PC-3 (cell line): ENCODE measurements around the gene TRAF3. TPM values are rescaled to one million over a fixed set of nuclear protein-coding genes. Genes with fewer than 3 reads are reported as not detected.

Experiments
- ATAC-seq: fragments of 200-7000 bp; cut with Tn5 transposase; 2 replicates; pipeline ENCODE4 v1.9.1; 2020; ENCODE audit warnings: mild to moderate bottlenecking, moderate library complexity
- BruUV-seq: library from RNA; stranded (reverse); fragments of 400-500 nt; replicated peaks from 2 replicates; lab custom pipeline; 2021; lab: Mats Ljungman, UMichigan
- CTCF ChIA-PET: fragments of 300-600 bp; sonication (Branson Sonifier 250); formaldehyde crosslinking; loops from one replicate; lab custom pipeline; 2022; ENCODE audit warnings: antibody characterized with exemption; lab: Charles Lee
- POLR2A ChIA-PET: fragments of 300-600 bp; sonication (Branson Sonifier 250); formaldehyde crosslinking; loops from one replicate; lab custom pipeline; 2022; ENCODE audit warnings: antibody characterized with exemption; ENCODE audit not compliant: unreplicated experiment; lab: Charles Lee
- DNase-seq: peaks from one replicate; pipeline ENCODE4 v3.0.0-alpha.2; 2015
- H2AFZ ChIP-seq: fragments of 300-600 bp; sonication (generic); 2 replicates; pipeline ENCODE4 v1.6.0; 2016; ENCODE audit warnings: antibody characterized with exemption, low read length
- H3F3A ChIP-seq: fragments of 300-600 bp; sonication (generic); one replicate; pipeline ENCODE4 v1.6.0; 2017; ENCODE audit warnings: antibody characterized with exemption, low read length, control low read depth, mild to moderate bottlenecking; ENCODE audit not compliant: unreplicated experiment
- H3K27ac ChIP-seq: fragments of 300-600 bp; sonication (generic); 2 replicates; pipeline ENCODE4 v1.5.1; 2016; ENCODE audit warnings: mild to moderate bottlenecking, low read length
- H3K27me3 ChIP-seq: fragments of 300-600 bp; sonication (generic); 2 replicates; pipeline ENCODE4 v1.6.1; 2016; ENCODE audit warnings: low read length, mixed read lengths
- H3K36me3 ChIP-seq: fragments of 300-600 bp; sonication (generic); 2 replicates; pipeline ENCODE4 v1.6.1; 2016; ENCODE audit warnings: low read depth, mixed run types, low read length, mixed read lengths
- H3K4me1 ChIP-seq: fragments of 300-600 bp; sonication (generic); 2 replicates; pipeline ENCODE4 v1.5.1; 2016; ENCODE audit warnings: low read length; ENCODE audit not compliant: insufficient read depth
- H3K4me2 ChIP-seq: fragments of 300-600 bp; sonication (generic); 2 replicates; pipeline ENCODE4 v1.6.0; 2016; ENCODE audit warnings: low read length
- H3K4me3 ChIP-seq: fragments of 300-600 bp; sonication (generic); 2 replicates; pipeline ENCODE4 v1.5.1; 2016; ENCODE audit warnings: mild to moderate bottlenecking, low read length, mixed read lengths
- H3K79me2 ChIP-seq: fragments of 300-600 bp; sonication (generic); 2 replicates; pipeline ENCODE4 v1.6.1; 2017; ENCODE audit warnings: low read length, mixed read lengths
- H3K9ac ChIP-seq: fragments of 300-600 bp; sonication (generic); 2 replicates; pipeline ENCODE4 v1.6.0; 2016; ENCODE audit warnings: mild to moderate bottlenecking, low read length
- H3K9me2 ChIP-seq: fragments of 300-600 bp; sonication (generic); replicated peaks from 2 replicates; pipeline ENCODE4 v1.6.1; 2016; ENCODE audit warnings: mixed run types, low read length, mixed read lengths
- H3K9me3 ChIP-seq: fragments of 300-600 bp; sonication (generic); 2 replicates; pipeline ENCODE4 v1.6.1; 2016; ENCODE audit warnings: low read length, mixed read lengths
- H4K20me1 ChIP-seq: fragments of 300-600 bp; sonication (generic); 2 replicates; pipeline ENCODE4 v1.6.1; 2016; ENCODE audit warnings: low read length, mixed read lengths
- CTCF ChIP-seq: fragments of 300-600 bp; sonication (generic); conservative IDR thresholded peaks from 2 replicates; pipeline ENCODE4 v1.5.1; 2017; ENCODE audit warnings: antibody characterized with exemption, low read depth, mild to moderate bottlenecking, low read length
- EZH2 ChIP-seq: fragments of 300-600 bp; sonication (generic); IDR thresholded peaks from one replicate; pipeline ENCODE4 v1.6.1; 2017; ENCODE audit warnings: antibody characterized with exemption, mild to moderate bottlenecking, low read length; ENCODE audit not compliant: unreplicated experiment
- EZH2phosphoT487 ChIP-seq: fragments of 300-600 bp; sonication (generic); IDR thresholded peaks from 2 replicates; pipeline ENCODE4 v1.6.1; 2018; ENCODE audit warnings: mild to moderate bottlenecking, antibody characterized with exemption, low read length, borderline replicate concordance
- intact Hi-C: fragments of 100-400 bp; cut with micrococcal nuclease; formaldehyde crosslinking; loops from 2 replicates; pipeline ENCODE4 v1.9.0; 2023
- total RNA-seq: library from RNA; depleted of rRNA; stranded (reverse); fragments of >200 nt; gene quantifications from 2 replicates; pipeline ENCODE4 v1.2.3, GENCODE V29; 2014

The TRAF3 gene
- total RNA-seq, 1 experiment from 2014 or later, result 19.4 TPM

GRCh38 chr14:102734436-102734835 is 42.8 kb upstream of the TRAF3 start:
- CTCF ChIA-PET, result no interaction called here
- TF ChIP-seq CTCF (no peak), EZH2phosphoT487 (no peak), EZH2 (no peak)
- POLR2A ChIA-PET, result no interaction called here
- H3K9ac ChIP-seq, result no peak overlapping the region
- intact Hi-C loops, result no loop called here
- peaks cover 5% of the 10 kb centered on the region for H3K36me3 ChIP-seq
- no peaks in the 10 kb centered on the region for H3K79me2 ChIP-seq
- no peaks in the 10 kb centered on the region for H4K20me1 ChIP-seq
- no peaks in the 10 kb centered on the region for H3K27me3 ChIP-seq
- no peak overlapping the region for H3K4me2 ChIP-seq
- H3K4me1 ChIP-seq, result no peaks in the 10 kb centered on the region
- DNase-seq (no peak), ATAC-seq (no peak)
- no peaks in the 10 kb centered on the region for H3K9me3 ChIP-seq
- BruUV-seq, result no TSS peak
- H3K9me2 ChIP-seq, result no peaks in the 10 kb centered on the region
- no peak overlapping the region for H3K4me3 ChIP-seq
- H3F3A ChIP-seq, result no peaks in the 10 kb centered on the region
- H3K27ac ChIP-seq, result no peak overlapping the region
- H2AFZ ChIP-seq, result no peak overlapping the region

GRCh38 chr14:102736956-102737355 is 40.3 kb upstream of the TRAF3 start:
- ATAC-seq, result no peak
- no peaks in the 10 kb centered on the region for H4K20me1 ChIP-seq
- H3K27ac ChIP-seq, result no peak overlapping the region
- no peaks in the 10 kb centered on the region for H3K27me3 ChIP-seq
- no peak for DNase-seq
- no peak overlapping the region for H2AFZ ChIP-seq
- H3K9me2 ChIP-seq, result no peaks in the 10 kb centered on the region
- TF ChIP-seq CTCF (no peak), EZH2phosphoT487 (no peak), EZH2 (no peak)
- ChIA-PET CTCF (no interaction called here), POLR2A (no interaction called here)
- H3K4me2 ChIP-seq, result no peak overlapping the region
- no peaks in the 10 kb centered on the region for H3F3A ChIP-seq
- no TSS peak for BruUV-seq
- H3K4me3 ChIP-seq, result no peak overlapping the region
- no peaks in the 10 kb centered on the region for H3K4me1 ChIP-seq
- no peaks in the 10 kb centered on the region for H3K9me3 ChIP-seq
- H3K9ac ChIP-seq, result no peak overlapping the region
- H3K36me3 ChIP-seq, result peaks cover 4% of the 10 kb centered on the region
- intact Hi-C loops, result no loop called here
- H3K79me2 ChIP-seq, result no peaks in the 10 kb centered on the region

- CTCF ChIA-PET, result no interaction called here
- intact Hi-C loops, result no loop called here
- Histone ChIP-seq H4K20me1 (no peaks in the 10 kb centered on the region), H3K27me3 (no peaks in the 10 kb centered on the region), H3K4me1 (no peaks in the 10 kb centered on the region), H3F3A (no peaks in the 10 kb centered on the region), H3K36me3 (peaks cover 4% of the 10 kb centered on the region; the same call in 1 of the 2 replicates), H2AFZ (no peak overlapping the region), H3K4me3 (no peak overlapping the region), H3K27ac (no peak overlapping the region), H3K9me2 (no peaks in the 10 kb centered on the region), H3K9me3 (no peaks in the 10 kb centered on the region), H3K4me2 (no peak overlapping the region), H3K9ac (no peak overlapping the region), H3K79me2 (no peaks in the 10 kb centered on the region)
- TF ChIP-seq CTCF, result no peak
- ATAC-seq (no peak), DNase-seq (no peak)
- no TSS peak for BruUV-seq
- POLR2A ChIA-PET, result no interaction called here
These were observed 39.6 kb upstream of the TRAF3 start for GRCh38 chr14:102737402-102738372.
